NT2/D1 (cell line): ENCODE measurements around the gene CTIF.

Experiments
- SUZ12 ChIP-seq: IDR thresholded peaks from 2 replicates; pipeline ENCODE4 v1.6.1; 2011; ENCODE audit not compliant: insufficient read length, insufficient read depth; ENCODE audit errors: extremely low read depth
- YY1 ChIP-seq: IDR thresholded peaks from 2 replicates; pipeline ENCODE4 v1.6.1; 2011; ENCODE audit not compliant: insufficient read length, insufficient read depth
- ZNF274 ChIP-seq: IDR thresholded peaks from 2 replicates; pipeline ENCODE4 v1.6.1; 2011; ENCODE audit warnings: mild to moderate bottlenecking, low read depth, low read length

DNA sequence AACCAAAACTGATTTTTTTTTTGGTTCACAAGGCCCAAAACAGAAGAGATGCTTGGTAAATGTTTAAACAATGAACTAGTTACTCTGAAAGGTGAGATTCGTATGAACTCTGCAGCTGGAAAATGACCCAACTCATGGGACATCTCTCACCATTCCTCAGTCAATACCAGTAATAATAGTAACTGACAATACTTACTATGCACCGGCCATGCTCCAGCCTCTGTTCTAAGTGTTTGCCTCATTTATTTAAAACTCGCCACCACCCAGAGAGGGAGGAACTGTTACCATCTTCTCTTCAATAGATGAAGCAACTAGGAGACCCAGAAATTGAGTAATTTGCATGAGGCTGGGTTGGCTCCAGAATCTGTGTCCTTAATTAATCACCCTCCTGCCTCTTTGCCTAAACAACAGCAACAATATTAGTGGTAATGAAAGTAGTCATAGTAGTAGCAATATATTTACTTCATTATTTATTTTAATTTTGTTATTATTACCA lies 130.4 kb downstream of the CTIF start:
- TF ChIP-seq SUZ12: no peak
- no peak for TF ChIP-seq YY1
- TF ChIP-seq ZNF274: no peak
